Fibroblast of upper back skin (primary cell): ENCODE measurements around the gene VOPP1.
A peak's percentile ranks its signal among the peaks of the same experiment; 100 is the strongest.

ENCODE experiments used
- DNase-seq: peaks from one replicate; pipeline ENCODE4 v3.0.0-alpha.2; 2013

Gene VOPP1

DNA sequence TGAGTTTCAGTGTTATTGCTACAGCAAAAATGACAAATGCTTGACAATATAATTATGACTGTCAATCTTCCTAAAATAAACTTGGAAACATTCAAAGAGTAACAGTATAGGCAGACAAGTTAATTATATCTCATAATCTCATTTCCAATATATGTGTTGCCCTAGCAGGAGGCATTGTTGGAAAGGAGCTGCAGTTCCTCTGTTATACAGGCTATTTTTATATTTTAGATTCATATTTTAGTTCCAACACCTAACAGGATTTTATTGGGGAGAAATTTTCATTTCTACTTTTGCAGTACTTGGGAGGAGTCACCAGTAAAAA is 19.3 kb downstream of the VOPP1 start:
- DNase-seq: no peak

GRCh38 chr7:55552320-55553023 is 19.8 kb downstream of the VOPP1 start:
- DNase-seq: peak; percentile 77

DNA sequence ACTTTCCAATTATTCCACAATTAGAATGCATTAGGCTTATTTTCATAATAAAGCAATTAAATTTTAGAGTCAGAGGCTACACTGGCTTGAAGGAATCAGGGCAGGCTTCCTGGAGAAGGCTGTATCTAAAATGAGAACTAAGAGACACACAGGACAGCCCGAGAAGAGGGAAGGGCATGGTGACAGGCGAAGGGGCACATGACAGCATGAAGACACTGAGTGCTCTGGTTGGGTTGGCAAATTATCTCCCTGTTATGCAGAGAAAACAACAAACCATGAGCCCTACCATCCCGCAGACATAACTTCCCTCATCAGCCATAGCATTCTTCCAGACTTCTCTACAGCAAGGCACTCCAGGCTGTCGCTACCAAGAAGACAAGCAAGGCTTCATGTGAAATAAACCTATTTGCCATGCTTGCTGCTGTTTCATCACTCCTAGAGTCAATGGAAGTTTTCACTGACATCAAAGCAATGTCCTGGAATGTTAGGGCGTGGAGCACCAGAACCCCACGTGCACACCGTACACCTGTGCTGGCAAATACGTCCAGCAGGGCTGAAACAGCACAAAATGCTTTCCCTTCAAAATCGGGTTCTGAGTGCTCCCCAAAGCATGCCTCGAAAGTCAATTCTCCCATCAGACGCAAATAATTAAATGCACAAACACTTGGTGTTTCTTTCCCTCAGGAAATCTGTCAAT is 21.3 kb downstream of the VOPP1 start:
- no peak for DNase-seq

DNA sequence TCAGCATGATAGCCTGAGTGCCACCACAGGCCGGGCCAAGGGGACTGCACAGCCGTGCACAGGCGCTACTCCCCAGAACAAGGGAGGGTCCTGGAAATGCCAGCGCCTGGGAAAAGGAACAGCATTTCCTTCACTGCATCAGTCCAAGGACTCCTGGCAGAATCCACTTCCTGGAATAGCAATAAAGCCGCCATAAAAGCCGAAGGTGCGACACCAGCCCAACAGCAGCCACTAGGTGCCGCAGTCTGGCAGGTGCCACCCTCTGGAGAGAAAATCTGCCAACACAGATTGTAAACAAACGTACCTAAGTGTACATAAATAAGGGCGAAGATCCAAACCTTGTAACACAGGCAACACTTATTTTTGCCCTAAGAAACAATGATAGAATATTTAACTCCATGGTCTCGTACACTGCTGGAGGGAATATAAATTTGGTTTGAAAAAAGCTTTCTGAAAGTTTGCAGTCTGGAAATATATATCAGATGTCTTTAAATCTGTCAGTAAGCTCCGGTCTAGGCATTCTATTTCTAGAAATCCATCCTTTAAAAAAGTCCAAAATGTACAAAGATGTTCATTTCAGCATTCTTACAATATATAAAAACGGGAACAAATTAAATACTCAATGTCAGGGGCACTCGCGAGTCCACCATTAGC is 22.2 kb downstream of the VOPP1 start:
- DNase-seq: no peak

DNA sequence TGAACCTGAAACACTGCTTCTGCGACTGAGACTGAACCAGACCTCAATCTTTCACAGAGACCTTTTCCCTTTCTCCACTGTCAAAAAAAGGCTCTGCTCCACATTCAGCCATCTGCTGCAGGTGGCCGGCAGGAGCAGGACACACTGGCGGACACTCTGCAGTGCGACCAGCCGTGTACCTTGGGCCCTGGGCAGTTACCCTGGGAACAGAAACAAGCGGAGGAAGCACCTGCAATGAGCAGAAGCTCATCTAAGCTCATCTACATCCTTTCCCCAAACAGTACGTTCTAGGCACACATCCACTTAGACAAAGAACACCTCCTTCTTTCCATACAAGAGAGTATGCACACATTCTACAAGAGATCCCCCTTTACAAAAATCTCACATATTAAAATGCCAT is 22.8 kb downstream of the VOPP1 start:
- DNase-seq: no peak

DNA sequence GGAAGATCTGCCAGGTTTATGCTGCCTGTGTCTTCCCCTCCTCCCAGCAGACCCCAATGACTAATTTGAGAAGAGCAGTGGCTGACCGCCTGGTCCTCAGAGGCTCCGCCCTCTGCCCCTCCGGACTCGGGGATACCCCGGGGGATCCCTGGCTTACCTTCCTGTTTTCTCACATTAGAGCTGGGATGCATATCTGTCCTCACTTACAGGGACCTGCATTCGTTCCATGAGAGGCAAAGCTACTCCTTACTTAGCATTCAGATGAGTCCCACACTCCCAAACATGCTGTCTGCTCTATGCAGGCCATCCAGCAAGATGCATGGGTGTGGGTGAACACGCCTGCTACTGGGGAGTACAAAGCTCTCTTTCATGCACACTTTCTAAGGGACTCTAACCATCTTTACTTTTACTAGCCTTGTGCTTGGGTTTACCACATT is 24.0 kb downstream of the VOPP1 start:
- DNase-seq: no peak

- DNase-seq: peak; percentile 84
Measured at GRCh38 chr7:55546814-55547213, 25.5 kb downstream of the VOPP1 start.

DNA sequence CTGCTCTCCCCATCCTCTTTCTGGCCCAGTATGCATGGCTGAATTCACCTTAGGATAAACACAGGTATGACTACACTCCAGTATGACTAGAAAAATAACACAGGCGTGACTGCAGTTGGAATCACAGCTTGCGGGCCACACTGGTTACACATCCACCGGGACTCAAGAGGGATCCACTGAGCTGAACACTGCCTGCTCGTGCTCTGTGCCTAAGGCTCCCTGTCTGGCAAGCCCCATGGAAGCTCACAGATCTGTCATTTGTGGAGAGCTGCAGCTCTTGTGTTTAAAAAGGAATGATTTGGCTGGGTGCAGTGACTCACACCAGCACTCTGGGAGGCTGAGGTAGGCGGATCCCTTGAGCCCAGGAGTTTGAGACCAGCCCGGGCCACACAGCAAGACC is 26.8 kb downstream of the VOPP1 start:
- DNase-seq: peak; percentile 76

DNA sequence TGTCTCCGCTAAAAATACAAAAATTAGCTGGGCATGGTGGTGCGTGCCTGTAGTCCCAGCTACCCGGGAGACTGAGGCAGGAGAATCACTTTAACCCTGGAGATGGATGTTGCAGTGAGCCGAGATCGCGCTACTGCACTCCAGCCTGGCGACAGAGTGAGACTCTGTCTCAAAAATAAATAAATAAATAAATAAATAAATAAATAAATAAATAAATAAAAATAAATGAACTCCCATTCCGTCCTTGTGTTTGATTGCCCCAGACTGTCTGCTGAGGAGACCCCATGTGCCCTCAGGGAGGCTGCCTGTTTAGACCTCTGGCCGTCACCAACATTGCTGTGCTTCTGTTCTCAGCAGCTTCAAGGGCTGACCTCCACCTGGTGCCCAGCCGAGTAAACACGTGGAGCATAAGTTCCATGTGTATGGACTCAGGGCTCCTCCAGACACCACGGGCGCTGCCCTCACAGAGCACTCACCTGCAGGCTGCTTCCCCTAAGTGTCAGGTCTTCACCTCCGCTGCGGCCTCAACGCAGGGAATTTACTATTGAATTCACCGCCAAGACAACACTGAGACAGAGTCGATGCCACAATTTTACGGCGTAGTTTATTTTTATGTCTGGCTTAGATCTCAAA is 32.0 kb downstream of the VOPP1 start:
- no peak for DNase-seq

DNA sequence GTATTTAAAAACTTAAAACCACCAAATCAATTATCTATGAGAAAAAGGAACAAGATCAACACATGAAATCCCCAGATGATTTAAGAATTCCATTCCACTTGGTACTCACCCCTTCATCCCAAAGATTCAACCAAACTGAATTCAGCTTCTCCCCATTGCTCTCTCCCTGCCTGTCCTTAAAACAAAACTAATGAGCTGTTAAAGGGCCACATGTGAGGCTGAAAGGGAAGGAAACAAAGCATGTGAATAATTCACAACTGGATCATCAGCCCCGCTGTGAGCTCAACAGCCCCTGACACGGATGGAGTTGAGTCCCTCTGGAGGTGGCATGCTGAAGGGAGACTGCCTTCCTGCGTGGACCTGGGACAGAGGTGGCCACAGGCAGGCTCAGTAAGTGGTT is 32.9 kb downstream of the VOPP1 start:
- peak; percentile 56 for DNase-seq

DNA sequence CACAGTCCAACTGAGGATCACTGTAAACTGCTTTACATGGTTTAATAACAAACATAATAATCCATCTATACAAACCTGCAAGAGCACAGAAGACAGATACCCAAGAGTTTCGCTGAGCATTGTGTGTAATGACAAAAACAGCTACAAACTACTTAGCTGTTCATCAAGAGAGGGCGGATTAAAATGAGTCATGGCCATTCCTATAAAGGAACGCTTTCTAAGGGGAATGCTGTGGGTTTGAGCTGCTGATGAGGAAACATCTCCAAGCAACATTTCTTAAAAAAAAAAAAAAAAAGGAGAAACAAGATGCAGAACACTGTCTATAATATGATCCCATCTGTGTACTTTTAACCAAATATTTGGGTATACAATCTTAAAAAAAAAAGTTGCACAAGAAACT is 33.8 kb downstream of the VOPP1 start:
- peak; percentile 94 for DNase-seq

DNA sequence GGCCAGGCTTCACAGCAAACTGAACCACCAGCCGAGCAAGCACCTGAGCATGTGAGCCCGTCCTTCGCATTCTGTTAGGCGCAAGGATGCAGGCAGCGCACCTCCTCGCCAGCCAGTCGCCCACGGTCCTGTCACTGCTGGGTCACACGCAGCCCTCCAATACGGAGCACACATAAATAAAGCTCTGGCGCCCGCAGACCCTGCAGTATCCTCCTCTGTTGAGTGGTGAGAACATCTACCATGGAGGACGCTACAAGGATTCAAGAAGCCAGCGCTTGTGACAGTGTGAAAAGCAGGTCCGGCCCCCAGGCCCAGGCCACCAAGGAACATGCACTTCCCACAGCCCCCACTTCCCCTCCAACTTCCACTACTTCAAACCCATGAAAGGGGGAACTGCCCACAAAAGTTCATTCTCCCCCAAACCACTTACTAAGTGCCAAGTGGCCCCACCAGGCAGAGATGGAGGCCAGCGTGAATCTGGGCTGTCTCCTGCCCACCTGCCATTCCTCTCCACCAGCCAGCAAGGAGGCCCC is 34.8 kb downstream of the VOPP1 start:
- DNase-seq: no peak

DNA sequence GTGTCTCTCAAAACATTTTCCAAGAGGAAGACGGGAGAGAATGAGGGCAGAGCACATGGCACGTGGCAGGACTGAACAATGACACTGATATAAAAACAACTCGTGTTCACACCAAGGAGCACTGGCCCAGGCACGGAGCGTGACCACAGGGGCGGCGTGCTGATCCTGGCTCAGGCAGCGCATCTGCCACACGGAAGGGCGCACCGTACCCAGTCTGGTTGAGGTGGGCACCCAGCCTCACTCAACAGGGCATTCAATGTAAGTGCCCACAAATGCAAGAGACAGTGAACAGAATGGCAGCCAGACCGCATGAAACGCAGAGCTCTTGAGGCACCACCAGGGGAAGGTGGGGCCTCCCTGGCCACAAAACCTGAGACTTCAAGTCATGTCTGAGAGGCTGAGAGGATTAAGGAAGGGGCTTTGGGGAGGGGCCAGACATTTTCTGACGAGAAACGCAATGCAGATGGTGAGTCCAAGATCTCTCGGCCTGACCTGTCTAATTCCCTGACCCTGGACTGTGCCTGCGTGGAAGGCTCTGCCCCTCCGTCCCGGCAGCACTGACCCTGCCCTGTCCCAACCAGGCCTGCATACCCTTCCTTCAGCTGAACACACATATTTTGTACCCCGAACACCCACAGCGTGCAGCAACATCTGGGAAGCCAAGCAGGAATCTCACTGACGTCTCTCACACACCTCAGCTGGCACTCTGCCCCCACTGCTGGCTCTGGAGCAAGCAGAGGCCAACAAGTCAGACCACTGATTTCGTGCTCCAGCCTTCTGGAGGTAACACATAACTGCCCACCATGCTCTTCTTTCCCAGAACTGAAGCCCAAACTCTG is 35.5 kb downstream of the VOPP1 start:
- no peak for DNase-seq

GRCh38 chr7:55535617-55536016 is 36.7 kb downstream of the VOPP1 start:
- DNase-seq: no peak

- DNase-seq: no peak
Measured at GRCh38 chr7:55534916-55535590, 37.2 kb downstream of the VOPP1 start.

GRCh38 chr7:55534262-55534915 is 37.9 kb downstream of the VOPP1 start:
- DNase-seq: peak; percentile 75

DNA sequence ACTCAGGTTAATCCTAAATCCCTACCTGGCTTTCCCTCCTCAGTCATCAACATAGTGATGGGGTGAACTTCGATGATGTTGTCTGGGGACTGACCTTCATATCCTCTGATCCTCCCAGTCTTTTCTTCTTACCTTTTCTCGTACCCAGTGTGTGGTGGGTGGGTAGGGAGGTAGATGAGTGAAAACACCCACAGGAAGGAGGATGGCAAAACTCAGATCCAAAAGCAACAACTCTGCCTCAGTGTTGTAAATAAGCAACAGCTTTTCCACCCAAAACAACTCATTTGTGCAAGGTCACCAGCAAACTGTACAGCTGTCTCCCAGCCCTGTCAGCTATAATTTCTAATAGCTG is 38.6 kb downstream of the VOPP1 start:
- DNase-seq: no peak

GRCh38 chr7:55533050-55533728 is 39.1 kb downstream of the VOPP1 start:
- peak; percentile 46 for DNase-seq

DNA sequence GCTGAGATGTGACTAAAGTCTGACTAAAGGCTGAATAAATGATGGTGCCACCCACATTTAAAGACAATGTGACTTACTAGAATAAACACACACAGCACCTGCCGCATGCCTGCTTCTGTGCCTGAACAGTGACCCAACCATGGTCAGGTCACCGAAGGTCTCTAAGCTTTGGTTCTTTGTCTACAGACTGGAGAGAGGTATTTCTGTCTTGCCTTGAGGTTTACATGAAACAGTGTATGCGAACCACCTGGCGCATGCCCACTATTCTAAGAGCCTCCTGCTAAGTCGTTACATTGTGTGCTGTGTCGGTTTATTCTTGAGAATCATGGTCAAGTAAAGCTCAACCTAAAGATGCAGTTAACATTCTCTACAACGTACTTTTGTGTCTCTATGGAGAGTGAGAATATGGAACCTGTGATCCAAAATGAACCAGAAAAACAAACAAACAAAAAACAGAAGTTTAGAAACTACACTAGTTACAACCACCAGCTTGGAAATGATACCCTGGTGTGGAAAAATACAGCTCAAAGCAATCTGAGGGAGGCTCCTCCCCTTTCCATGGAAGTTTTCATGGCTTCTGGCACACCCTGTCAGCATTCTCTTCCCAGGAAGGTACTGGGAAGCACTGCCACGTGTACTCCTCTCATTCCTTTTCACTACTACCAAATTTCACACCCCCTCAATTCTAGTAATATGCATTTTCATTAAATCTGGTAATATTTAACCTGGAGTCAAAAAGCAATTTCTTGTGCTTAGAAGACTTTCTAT is 40.0 kb downstream of the VOPP1 start:
- DNase-seq: no peak

- no peak for DNase-seq
Measured at GRCh38 chr7:55531536-55531935, 40.8 kb downstream of the VOPP1 start.
